Measurements from ENCODE around the gene LYPD6. TPM values are rescaled to one million over a fixed set of nuclear protein-coding genes. Genes with fewer than 3 reads are reported as not detected.

LYPD6 gene
- total and polyA plus RNA-seq, 2 experiments from 2014 or later: 4.9 to 12.4 TPM

DNA sequence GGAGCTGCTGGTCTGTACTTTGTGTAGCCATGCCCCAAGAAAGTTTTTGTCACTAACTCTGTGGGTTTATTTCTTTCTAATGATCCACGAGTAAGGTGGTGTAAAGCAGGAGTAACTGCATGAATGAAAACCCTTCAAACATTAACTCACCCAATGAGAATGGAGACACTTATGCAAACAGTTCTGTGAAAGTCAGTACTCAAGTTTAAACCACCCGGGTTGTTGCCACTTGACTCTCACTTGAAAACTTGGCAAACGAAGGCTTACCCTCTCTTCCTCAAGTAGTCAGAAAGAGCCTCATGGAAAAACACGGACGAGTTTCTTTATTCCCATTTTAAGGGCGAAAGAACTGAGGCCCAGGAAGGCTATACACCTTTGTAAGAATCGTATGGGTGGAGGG is 139.7 kb downstream of the LYPD6 start (continued):
- TF ChIP-seq, protein P1, sequence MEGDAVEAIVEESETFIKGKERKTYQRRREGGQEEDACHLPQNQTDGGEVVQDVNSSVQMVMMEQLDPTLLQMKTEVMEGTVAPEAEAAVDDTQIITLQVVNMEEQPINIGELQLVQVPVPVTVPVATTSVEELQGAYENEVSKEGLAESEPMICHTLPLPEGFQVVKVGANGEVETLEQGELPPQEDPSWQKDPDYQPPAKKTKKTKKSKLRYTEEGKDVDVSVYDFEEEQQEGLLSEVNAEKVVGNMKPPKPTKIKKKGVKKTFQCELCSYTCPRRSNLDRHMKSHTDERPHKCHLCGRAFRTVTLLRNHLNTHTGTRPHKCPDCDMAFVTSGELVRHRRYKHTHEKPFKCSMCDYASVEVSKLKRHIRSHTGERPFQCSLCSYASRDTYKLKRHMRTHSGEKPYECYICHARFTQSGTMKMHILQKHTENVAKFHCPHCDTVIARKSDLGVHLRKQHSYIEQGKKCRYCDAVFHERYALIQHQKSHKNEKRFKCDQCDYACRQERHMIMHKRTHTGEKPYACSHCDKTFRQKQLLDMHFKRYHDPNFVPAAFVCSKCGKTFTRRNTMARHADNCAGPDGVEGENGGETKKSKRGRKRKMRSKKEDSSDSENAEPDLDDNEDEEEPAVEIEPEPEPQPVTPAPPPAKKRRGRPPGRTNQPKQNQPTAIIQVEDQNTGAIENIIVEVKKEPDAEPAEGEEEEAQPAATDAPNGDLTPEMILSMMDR (conservative IDR thresholded peaks at IDR 0.05; ENCODE audit: low read depth in 2 of 2): no peak
- no peak for TF ChIP-seq ZNF114 (CRISPR knock-in tag; IDR thresholded peaks at IDR 0.05)
- TF ChIP-seq EZH2phosphoT487 (IDR thresholded peaks at IDR 0.05; ENCODE audit: unreplicated experiment): no peak
- TF ChIP-seq JUNB (IDR thresholded peaks at IDR 0.05; ENCODE audit: unreplicated experiment): no peak
- TF ChIP-seq CREB1 (CRISPR knock-in tag; IDR thresholded peaks at IDR 0.05; ENCODE audit: low read depth): no peak

DNA sequence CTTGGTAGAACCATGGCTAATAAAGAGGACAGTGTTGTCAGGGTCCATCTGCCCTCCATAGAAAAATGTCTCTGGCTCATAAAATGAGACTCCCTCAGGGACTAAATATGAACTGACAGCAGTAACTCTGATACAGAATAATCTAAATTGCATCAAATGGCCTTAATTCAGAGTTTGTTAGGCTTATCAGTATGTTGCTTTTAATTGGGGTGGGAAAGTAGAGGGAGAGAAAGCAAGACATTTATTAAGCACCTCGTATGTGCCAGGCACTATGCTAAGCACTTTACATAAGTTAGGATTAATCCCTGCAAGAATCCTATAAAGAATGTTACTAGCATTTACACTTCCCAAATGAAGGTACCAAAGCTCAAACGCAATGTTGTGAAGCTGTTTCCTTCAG is 142.0 kb downstream of the LYPD6 start:
- ATAC-seq (no peak), DNase-seq (ENCODE audit: low spot score) (no peak)
- H3K79me2 ChIP-seq (replicated peaks; ENCODE audit: insufficient read depth): no peaks in the 10 kb centered on the region
- H3K4me2 ChIP-seq: no peak overlapping the region
- Mint-ChIP-seq H3K27ac (no peak overlapping the region), H3K27me3 (ENCODE audit: insufficient read depth, low read depth, poor library complexity) (no peaks in the 10 kb centered on the region), H3K4me1 (no peaks in the 10 kb centered on the region), H3K4me3 (no peak overlapping the region), H3K9me3 (no peaks in the 10 kb centered on the region), H3K36me3 (ENCODE audit: low read depth) (no peaks in the 10 kb centered on the region)
- H2AFZ ChIP-seq: no peak overlapping the region
- H3K36me3 ChIP-seq (ENCODE audit: insufficient read depth): no peaks in the 10 kb centered on the region
- no peaks in the 10 kb centered on the region for H3F3A ChIP-seq (replicated peaks; ENCODE audit: low read depth)
- H4K20me1 ChIP-seq (replicated peaks; ENCODE audit: insufficient read depth): no peaks in the 10 kb centered on the region
- H3K9me2 ChIP-seq (ENCODE audit: insufficient read depth): no peaks in the 10 kb centered on the region
- H3K27ac ChIP-seq (ENCODE audit: low read depth): no peak overlapping the region
- H3K27me3 ChIP-seq (ENCODE audit: insufficient read depth): no peaks in the 10 kb centered on the region
- no peak overlapping the region for H3K4me3 ChIP-seq
- no peaks in the 10 kb centered on the region for H3K4me1 ChIP-seq (ENCODE audit: insufficient read depth)
- TF ChIP-seq, protein P2, sequence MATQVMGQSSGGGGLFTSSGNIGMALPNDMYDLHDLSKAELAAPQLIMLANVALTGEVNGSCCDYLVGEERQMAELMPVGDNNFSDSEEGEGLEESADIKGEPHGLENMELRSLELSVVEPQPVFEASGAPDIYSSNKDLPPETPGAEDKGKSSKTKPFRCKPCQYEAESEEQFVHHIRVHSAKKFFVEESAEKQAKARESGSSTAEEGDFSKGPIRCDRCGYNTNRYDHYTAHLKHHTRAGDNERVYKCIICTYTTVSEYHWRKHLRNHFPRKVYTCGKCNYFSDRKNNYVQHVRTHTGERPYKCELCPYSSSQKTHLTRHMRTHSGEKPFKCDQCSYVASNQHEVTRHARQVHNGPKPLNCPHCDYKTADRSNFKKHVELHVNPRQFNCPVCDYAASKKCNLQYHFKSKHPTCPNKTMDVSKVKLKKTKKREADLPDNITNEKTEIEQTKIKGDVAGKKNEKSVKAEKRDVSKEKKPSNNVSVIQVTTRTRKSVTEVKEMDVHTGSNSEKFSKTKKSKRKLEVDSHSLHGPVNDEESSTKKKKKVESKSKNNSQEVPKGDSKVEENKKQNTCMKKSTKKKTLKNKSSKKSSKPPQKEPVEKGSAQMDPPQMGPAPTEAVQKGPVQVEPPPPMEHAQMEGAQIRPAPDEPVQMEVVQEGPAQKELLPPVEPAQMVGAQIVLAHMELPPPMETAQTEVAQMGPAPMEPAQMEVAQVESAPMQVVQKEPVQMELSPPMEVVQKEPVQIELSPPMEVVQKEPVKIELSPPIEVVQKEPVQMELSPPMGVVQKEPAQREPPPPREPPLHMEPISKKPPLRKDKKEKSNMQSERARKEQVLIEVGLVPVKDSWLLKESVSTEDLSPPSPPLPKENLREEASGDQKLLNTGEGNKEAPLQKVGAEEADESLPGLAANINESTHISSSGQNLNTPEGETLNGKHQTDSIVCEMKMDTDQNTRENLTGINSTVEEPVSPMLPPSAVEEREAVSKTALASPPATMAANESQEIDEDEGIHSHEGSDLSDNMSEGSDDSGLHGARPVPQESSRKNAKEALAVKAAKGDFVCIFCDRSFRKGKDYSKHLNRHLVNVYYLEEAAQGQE (IDR thresholded peaks at IDR 0.05; ENCODE audit: unreplicated experiment): no peak
- TF ChIP-seq EZH2phosphoT487 (IDR thresholded peaks at IDR 0.05; ENCODE audit: unreplicated experiment) (no peak), JUNB (IDR thresholded peaks at IDR 0.05; ENCODE audit: unreplicated experiment) (no peak), CREB1 (CRISPR knock-in tag; IDR thresholded peaks at IDR 0.05; ENCODE audit: low read depth) (no peak), EZH2 (IDR thresholded peaks at IDR 0.05; ENCODE audit: low read depth, unreplicated experiment) (no peak), ZNF331 (CRISPR knock-in tag; IDR thresholded peaks at IDR 0.05; ENCODE audit: low read depth) (no peak)
- TF ChIP-seq, protein P3, sequence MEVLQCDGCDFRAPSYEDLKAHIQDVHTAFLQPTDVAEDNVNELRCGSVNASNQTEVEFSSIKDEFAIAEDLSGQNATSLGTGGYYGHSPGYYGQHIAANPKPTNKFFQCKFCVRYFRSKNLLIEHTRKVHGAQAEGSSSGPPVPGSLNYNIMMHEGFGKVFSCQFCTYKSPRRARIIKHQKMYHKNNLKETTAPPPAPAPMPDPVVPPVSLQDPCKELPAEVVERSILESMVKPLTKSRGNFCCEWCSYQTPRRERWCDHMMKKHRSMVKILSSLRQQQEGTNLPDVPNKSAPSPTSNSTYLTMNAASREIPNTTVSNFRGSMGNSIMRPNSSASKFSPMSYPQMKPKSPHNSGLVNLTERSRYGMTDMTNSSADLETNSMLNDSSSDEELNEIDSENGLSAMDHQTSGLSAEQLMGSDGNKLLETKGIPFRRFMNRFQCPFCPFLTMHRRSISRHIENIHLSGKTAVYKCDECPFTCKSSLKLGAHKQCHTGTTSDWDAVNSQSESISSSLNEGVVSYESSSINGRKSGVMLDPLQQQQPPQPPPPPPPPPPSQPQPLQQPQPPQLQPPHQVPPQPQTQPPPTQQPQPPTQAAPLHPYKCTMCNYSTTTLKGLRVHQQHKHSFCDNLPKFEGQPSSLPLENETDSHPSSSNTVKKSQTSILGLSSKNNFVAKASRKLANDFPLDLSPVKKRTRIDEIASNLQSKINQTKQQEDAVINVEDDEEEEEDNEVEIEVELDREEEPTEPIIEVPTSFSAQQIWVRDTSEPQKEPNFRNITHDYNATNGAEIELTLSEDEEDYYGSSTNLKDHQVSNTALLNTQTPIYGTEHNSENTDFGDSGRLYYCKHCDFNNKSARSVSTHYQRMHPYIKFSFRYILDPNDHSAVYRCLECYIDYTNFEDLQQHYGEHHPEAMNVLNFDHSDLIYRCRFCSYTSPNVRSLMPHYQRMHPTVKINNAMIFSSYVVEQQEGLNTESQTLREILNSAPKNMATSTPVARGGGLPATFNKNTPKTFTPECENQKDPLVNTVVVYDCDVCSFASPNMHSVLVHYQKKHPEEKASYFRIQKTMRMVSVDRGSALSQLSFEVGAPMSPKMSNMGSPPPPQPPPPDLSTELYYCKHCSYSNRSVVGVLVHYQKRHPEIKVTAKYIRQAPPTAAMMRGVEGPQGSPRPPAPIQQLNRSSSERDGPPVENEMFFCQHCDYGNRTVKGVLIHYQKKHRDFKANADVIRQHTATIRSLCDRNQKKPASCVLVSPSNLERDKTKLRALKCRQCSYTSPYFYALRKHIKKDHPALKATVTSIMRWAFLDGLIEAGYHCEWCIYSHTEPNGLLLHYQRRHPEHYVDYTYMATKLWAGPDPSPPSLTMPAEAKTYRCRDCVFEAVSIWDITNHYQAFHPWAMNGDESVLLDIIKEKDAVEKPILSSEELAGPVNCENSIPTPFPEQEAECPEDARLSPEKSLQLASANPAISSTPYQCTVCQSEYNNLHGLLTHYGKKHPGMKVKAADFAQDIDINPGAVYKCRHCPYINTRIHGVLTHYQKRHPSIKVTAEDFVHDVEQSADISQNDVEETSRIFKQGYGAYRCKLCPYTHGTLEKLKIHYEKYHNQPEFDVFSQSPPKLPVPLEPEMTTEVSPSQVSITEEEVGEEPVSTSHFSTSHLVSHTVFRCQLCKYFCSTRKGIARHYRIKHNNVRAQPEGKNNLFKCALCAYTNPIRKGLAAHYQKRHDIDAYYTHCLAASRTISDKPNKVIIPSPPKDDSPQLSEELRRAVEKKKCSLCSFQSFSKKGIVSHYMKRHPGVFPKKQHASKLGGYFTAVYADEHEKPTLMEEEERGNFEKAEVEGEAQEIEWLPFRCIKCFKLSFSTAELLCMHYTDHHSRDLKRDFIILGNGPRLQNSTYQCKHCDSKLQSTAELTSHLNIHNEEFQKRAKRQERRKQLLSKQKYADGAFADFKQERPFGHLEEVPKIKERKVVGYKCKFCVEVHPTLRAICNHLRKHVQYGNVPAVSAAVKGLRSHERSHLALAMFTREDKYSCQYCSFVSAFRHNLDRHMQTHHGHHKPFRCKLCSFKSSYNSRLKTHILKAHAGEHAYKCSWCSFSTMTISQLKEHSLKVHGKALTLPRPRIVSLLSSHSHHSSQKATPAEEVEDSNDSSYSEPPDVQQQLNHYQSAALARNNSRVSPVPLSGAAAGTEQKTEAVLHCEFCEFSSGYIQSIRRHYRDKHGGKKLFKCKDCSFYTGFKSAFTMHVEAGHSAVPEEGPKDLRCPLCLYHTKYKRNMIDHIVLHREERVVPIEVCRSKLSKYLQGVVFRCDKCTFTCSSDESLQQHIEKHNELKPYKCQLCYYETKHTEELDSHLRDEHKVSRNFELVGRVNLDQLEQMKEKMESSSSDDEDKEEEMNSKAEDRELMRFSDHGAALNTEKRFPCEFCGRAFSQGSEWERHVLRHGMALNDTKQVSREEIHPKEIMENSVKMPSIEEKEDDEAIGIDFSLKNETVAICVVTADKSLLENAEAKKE (CRISPR knock-in tag; IDR thresholded peaks at IDR 0.05): no peak
- TF ChIP-seq, protein P4, sequence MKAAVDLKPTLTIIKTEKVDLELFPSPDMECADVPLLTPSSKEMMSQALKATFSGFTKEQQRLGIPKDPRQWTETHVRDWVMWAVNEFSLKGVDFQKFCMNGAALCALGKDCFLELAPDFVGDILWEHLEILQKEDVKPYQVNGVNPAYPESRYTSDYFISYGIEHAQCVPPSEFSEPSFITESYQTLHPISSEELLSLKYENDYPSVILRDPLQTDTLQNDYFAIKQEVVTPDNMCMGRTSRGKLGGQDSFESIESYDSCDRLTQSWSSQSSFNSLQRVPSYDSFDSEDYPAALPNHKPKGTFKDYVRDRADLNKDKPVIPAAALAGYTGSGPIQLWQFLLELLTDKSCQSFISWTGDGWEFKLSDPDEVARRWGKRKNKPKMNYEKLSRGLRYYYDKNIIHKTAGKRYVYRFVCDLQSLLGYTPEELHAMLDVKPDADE (IDR thresholded peaks at IDR 0.05): no peak

All from GM23338 (cell line).